Bone marrow (tissue), 2 donors: ENCODE data around the gene ANTXR1.

ENCODE experiments used
- DNase-seq, 2 donors: peaks; one replicate each; lab custom pipeline; 2025; lab: John Stamatoyannopoulos, UW

ANTXR1 gene

GRCh38 chr2:69279931-69280681 lies 267.1 kb downstream of the ANTXR1 start:
- no peak for DNase-seq

GRCh38 chr2:69280796-69281412 lies 267.9 kb downstream of the ANTXR1 start:
- DNase-seq, result no peak

- no peak for DNase-seq
Observed at GRCh38 chr2:69285379-69285894, 272.5 kb downstream of the ANTXR1 start.

- DNase-seq, result no peak
Observed at GRCh38 chr2:69287544-69287943, 274.6 kb downstream of the ANTXR1 start.

GRCh38 chr2:69288429-69288828 lies 275.4 kb downstream of the ANTXR1 start:
- no peak for DNase-seq

- DNase-seq, result no peak
Observed at GRCh38 chr2:69291004-69291650, 278.1 kb downstream of the ANTXR1 start.

GRCh38 chr2:69291721-69292120 lies 278.7 kb downstream of the ANTXR1 start:
- no peak for DNase-seq

GRCh38 chr2:69292256-69292655 lies 279.3 kb downstream of the ANTXR1 start:
- DNase-seq, result no peak

- DNase-seq, result no peak
Observed at GRCh38 chr2:69296421-69296820, 283.4 kb downstream of the ANTXR1 start.

GRCh38 chr2:69297216-69297615 lies 284.2 kb downstream of the ANTXR1 start:
- DNase-seq, result no peak

GRCh38 chr2:69298261-69298660 lies 285.3 kb downstream of the ANTXR1 start:
- no peak for DNase-seq

GRCh38 chr2:69298862-69299261 lies 285.9 kb downstream of the ANTXR1 start:
- no peak for DNase-seq
